ENCODE results near the gene CMTM1. TPM values are rescaled to one million over a fixed set of nuclear protein-coding genes. Genes with fewer than 3 reads are reported as not detected.
"Not testable (repeated sequence)": the region's sequence is repeated elsewhere in the genome, so short reads cannot be mapped to it uniquely, and the experiment has no call there.

CMTM1 gene
- total RNA-seq, 2 donors from 2014 or later, result 3.4 to 4.9 TPM

GRCh38 chr16:66553223-66553622 lies 13.0 kb upstream of the CMTM1 start:
- DNase-seq (peak; percentile 43 to 65), ATAC-seq (peak; percentile 68)
- intact Hi-C loops (cut with DNase I, micrococcal nuclease), result no loop called here

GRCh38 chr16:66554021-66554420 lies 12.2 kb upstream of the CMTM1 start:
- intact Hi-C loops (cut with DNase I, micrococcal nuclease), result no loop called here
- DNase-seq (no peak), ATAC-seq (no peak)

- DNase-seq (no peak), ATAC-seq (no peak)
- intact Hi-C loops (cut with DNase I, micrococcal nuclease), result no loop called here
These were observed 11.7 kb upstream of the CMTM1 start for GRCh38 chr16:66554495-66554894.

- no peak for ATAC-seq
These were observed 6.1 kb upstream of the CMTM1 start for GRCh38 chr16:66560107-66560506.

DNA sequence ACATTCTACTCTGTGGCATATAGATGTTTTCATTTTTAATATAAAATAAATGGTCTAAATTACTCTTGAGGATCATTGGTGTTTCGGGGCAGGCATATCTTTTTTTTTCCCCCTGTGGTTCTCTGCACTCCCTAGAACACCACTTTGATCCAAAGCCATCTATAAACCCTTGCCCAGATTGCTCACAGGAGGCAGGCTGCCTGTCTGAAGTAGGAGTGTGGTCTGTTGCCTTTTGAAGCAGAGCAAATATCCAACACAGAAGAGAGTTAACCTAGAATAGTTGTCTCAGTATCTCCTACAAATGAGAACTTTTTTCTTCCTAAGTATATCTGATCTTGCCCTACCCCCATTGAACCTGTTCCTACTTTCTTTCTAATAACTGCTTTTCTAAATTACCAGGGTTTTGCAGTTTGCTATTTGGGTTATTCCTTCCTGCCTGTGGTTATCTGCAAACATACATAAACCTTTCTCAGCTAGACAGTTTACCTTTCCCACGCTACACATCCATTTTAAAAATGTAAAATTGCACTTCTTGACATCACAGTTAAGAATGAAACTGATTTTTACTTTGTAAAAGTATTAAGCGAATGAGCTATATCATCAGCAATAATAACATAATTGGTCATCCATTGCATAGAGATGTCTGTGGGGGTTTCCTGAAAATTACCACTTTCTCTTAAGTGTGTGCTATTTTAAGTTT lies 4.7 kb upstream of the CMTM1 start:
- ATAC-seq, result no peak
- no peak for DNase-seq
- intact Hi-C loops (cut with DNase I, micrococcal nuclease), result no loop called here

More at GRCh38 chr16:66560107-66560506, 6.1 kb upstream of the CMTM1 start:
- intact Hi-C loops (cut with DNase I, micrococcal nuclease), result no loop called here
- no peak for DNase-seq

DNA sequence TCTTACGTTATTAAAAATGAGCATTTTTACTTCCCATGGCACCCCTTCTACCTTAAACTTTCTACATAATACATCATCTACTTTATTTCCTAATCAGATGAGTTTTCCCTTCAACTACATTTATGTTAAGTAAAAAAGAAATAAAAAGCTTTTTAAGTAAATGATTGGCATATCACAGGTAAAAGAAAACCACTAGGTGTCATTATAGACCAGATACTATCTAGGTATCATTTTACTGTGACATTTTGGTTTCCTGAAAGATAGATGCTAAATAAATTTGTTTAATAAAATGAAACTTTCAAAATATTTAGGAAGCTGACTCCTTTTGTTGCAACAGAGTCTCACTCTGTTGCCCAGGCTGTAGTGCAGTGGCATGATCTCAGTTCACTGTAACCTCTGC lies 3.8 kb upstream of the CMTM1 start:
- intact Hi-C loops (cut with DNase I, micrococcal nuclease), result no loop called here
- no peak for ATAC-seq
- DNase-seq, result no peak

DNA sequence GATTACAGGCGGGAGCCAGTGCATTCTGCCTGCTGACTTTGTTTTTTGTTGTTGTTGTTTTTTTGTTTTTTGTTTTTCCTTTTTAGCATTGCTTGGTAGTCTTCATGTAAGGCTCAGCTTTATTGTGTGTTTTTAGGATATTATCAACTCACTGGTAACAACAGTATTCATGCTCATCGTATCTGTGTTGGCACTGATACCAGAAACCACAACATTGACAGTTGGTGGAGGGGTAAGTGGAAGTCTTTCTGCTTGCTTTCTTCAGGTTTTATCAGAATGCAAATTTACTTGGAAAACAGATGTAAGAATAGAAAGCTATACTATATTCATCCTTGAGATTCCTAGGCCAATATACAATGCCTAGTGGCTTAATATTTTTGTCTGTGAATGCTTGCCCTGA lies 3.3 kb upstream of the CMTM1 start:
- intact Hi-C loops (cut with DNase I, micrococcal nuclease), result no loop called here
- DNase-seq (no peak), ATAC-seq (no peak)

DNA sequence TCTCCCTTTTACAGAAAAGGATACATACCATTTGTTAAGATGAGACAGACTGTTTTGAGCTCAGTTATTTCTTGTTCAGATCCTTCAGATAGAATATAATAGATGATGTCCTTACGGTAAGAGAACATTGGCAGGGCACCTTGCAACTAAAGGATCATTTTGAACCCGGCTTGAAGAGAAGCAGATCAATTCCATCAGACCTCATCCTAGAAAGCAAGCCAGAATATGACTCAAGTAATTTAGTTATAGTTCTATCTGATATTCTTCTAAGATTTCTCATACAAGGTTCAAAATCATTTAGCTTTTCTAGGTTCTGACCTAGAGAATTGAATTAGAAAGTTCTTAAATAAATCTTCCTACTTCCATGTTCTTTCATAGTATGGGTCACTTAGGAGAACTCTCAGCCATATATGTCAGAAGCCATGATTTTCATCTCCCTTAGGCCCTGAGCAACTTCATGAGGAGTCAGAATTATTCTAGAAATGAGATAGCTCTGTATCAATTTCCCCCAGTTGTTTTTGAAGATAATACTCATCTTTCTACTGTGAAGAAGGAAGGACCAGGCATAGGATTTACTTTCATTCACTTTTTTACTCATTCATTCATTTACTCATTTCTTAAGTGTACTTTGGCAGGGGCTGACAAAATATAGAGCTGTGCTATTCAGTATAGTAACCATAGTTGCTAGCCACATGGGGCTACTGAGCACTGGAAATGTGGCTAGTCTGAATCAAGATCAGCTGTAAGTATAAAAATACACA lies 2.5 kb upstream of the CMTM1 start:
- DNase-seq (no peak), ATAC-seq (no peak)
- intact Hi-C loops (cut with DNase I, micrococcal nuclease), result no loop called here

DNA sequence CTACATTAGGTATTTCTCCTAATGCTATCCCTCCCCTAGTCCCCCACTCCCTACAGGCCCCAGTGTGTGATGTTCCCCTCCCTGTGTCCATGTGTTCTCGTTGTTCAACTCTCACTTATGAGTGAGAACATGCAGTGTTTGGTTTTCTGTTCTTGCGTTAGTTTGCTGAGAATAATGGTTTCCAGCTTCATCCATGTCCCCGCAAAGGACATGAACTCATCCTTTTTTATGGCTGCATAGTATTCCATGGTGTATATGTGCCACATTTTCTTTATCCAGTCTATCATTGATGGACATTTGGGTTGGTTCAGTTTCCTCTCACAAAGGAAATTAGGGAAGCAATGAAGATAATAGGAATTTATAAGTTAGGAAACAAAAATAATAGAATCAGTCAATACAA lies 1.0 kb downstream of the CMTM1 start:
- ATAC-seq; intact Hi-C loops (cut with DNase I, micrococcal nuclease); DNase-seq: not testable (repeated sequence)

GRCh38 chr16:66568355-66568754 lies 2.1 kb downstream of the CMTM1 start:
- intact Hi-C loops (cut with DNase I, micrococcal nuclease), result no loop called here
- DNase-seq (no peak), ATAC-seq (no peak)

DNA sequence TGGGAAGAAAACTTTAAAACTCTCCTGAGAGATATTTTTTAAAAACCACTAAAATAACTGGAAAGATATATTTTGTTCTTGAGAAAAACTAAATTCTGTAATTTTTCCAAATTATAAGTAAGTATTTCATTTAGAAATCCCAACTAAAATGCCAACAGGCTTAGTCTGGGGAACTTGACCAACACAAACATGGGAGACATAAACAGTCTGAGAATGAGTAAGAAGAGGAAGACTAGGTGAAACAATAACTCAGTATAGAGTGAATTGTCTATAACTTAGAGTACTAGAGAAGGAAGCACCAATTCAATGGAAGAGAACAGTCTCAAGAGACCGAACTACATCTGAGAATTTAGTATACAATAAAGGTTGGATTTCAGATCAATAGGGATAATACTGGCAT lies 2.9 kb downstream of the CMTM1 start:
- ATAC-seq (no peak), DNase-seq (no peak)
- intact Hi-C loops (cut with DNase I, micrococcal nuclease), result no loop called here

- intact Hi-C loops (cut with DNase I, micrococcal nuclease), result no loop called here
- ATAC-seq (peak; percentile 64), DNase-seq (no peak)
These were observed 3.7 kb downstream of the CMTM1 start for GRCh38 chr16:66569827-66570405.

- ATAC-seq, result no peak
- intact Hi-C loops (cut with DNase I, micrococcal nuclease), result no loop called here
- no peak for DNase-seq
These were observed 6.1 kb downstream of the CMTM1 start for GRCh38 chr16:66572356-66572755.

- intact Hi-C loops (cut with DNase I, micrococcal nuclease), result no loop called here
- no peak for DNase-seq
- ATAC-seq, result no peak
These were observed 7.8 kb downstream of the CMTM1 start for GRCh38 chr16:66574081-66574480.

GRCh38 chr16:66574531-66574930 lies 8.3 kb downstream of the CMTM1 start:
- ATAC-seq, result no peak
- no peak for DNase-seq
- intact Hi-C loops (cut with DNase I, micrococcal nuclease), result no loop called here

- DNase-seq (no peak), ATAC-seq (no peak)
- intact Hi-C loops (cut with DNase I, micrococcal nuclease), result no loop called here
These were observed 8.8 kb downstream of the CMTM1 start for GRCh38 chr16:66575060-66575459.

DNA sequence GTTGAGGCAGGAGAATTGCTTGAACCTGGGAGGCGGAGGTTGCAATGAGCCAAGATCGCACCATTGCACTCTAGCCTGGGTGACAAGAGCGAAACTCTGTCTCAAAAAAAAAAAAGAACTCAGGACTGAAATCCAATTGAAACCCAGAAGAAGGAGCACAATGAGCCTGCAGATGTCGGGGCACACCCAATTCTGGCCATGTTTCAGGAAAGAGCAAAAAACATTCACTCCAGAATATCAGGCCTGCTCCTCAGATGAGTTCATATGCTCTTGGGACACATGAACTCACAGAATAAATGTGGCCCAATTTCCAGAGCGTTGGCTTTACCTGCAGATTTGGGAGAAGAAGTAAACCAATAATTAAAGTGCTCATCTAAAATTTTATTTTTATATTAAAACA lies 10.1 kb downstream of the CMTM1 start:
- no peak for ATAC-seq
- no peak for DNase-seq
- intact Hi-C loops (cut with DNase I, micrococcal nuclease), result no loop called here

GRCh38 chr16:66578651-66579531 lies 12.7 kb downstream of the CMTM1 start, which contains the start of gene CMTM2:
TSS of gene CMTM2 (plus strand) at chr16:66579463. CDS start at chr16:66579608, 145 bp downstream.
- DNase-seq (peak in 1 of 2 donors; percentile 21), ATAC-seq (peak; percentile 31)
- intact Hi-C loops (cut with DNase I, micrococcal nuclease), result no loop called here

DNA sequence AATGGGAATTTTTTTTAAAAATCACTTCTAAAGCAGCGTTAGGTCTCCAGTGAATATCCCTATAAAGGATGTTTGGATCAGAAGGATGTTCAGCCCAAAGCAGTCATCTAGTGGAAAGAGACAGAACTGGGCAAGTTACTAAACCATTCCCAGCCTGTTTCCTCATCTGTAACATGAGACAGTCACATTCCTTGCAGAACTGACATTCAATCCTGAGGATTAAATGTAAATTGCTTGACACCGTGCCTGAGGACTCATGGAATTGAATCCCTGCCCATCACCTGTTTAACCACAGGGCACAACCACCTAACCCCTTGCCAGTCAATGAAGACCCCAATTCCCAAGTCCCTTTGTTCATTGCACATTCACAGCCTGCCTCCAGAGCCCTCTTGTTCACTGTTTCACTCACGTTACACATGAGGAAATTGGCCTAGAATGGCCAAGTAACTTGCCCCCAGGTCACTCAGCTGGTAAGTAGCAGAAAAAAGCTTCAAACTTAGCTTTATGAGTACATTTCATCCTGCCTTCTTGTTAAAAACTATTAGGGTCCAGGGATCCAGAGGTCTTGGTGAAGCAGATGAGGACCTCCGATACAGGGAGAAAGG lies 14.5 kb downstream of the CMTM1 start:
- ATAC-seq, result no peak
- no peak for DNase-seq
- intact Hi-C loops (cut with DNase I, micrococcal nuclease), result no loop called here

Measured in left colon (tissue), 2 donors.